ENCODE data around the gene ATP1A3. TPM values are rescaled to one million over a fixed set of nuclear protein-coding genes. Genes with fewer than 3 reads are reported as not detected.

ATP1A3 gene
- total and polyA plus RNA-seq, 2 of the 13 experiments (the other 11 are each of a cell fraction or from before 2014, with no cell fraction given), result 0.01 to 0.04 TPM

DNA sequence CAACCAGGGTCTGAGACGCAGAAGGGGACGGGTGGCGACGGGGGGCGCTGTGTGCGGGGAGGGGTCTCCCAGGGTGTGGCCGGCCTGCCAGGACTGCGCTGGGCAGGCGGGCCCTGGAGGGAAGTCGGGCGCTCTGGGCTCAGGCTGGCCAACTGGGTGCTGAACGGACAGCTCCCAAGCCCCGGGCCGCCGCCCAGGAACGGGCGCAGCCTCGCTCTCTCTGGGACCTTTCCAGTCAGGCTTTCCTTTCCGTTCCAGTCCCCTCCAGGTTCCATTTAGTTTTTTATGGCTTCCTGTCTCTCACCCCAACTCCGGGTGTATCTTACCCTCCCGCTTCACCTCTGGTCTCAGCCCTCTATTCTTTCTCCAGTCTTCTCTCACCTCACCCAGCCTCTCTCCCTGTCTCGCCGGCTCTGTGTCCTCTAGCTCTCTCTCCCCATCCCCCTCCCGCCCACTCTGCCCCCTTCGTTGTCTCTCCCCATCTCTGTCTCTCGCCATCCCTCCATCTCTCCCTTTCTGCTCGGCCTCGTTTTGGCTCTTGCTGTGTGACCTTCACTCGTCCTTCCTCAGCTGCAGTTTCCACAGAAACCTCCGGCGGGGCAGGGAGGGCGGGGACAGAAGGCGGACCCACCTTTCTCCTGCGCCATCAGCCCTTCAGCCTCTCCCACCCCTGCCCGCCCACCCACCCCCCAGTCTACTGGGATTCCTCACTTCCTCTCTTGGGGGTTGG is 3.3 kb upstream of the ATP1A3 start:
- Histone ChIP-seq H3K36me3 (replicated peaks in 1 of 2; ENCODE audit: control insufficient read depth in 1 of 2, insufficient read depth in 2 of 2, low read length in 2 of 2) (no peaks in the 10 kb centered on the region), H3K27me3 (ENCODE audit: control insufficient read depth in 1 of 2, insufficient read depth in 2 of 2, low read length in 2 of 2) (peaks cover 5 to 60% of the 10 kb centered on the region in 2 experiments; a peak in 4 of 5 replicates), H2AFZ (ENCODE audit: low read length) (no peak overlapping the region), H3K79me2 (ENCODE audit: insufficient read depth, low read length) (no peaks in the 10 kb centered on the region), H3K4me1 (ENCODE audit: insufficient read depth, low read length) (no peaks in the 10 kb centered on the region), H3K4me2 (ENCODE audit: low read depth, low read length) (no peak overlapping the region), H3K27ac (ENCODE audit: extremely low read length, insufficient read depth, low read length) (no peak overlapping the region), H3K9ac (ENCODE audit: insufficient read depth, low read depth, low read length) (no peak overlapping the region), H4K20me1 (ENCODE audit: insufficient read depth, low read length) (0 out of 2 replicates have a peak, but pooled peaks cover 8% of the 10 kb centered on the region), H3K4me3 (replicated peaks in 1 of 3; ENCODE audit: insufficient read depth in 1 of 3, low read depth in 2 of 3, low read length in 3 of 3) (no peak overlapping the region), H3K9me3 (ENCODE audit: low read length) (no peaks in the 10 kb centered on the region)
- no TSS peak for BruUV-seq (replicated peaks)
- in situ Hi-C loops (cut with HindIII; ENCODE audit: extremely low pct_ligation_motif_present, low pct_unique_long_range_greater_than_20kb) (no loop called here), intact Hi-C loops (cut with micrococcal nuclease; ENCODE audit: unreplicated experiment) (no loop called here)
- 5% methylated on average over 18 of the region's 35 CpGs for WGBS (ENCODE audit: low lambda C conversion rate)
- FAIRE-seq (no peak), DNase-seq (ENCODE audit: low spot score) (no peak), ATAC-seq (peak; percentile 66)
- ChIA-PET CTCF (ENCODE audit: low intra/inter-chr PET ratio, low total read pairs) (no interaction called here), POLR2A (no interaction called here)
- TF ChIP-seq, protein P1, sequence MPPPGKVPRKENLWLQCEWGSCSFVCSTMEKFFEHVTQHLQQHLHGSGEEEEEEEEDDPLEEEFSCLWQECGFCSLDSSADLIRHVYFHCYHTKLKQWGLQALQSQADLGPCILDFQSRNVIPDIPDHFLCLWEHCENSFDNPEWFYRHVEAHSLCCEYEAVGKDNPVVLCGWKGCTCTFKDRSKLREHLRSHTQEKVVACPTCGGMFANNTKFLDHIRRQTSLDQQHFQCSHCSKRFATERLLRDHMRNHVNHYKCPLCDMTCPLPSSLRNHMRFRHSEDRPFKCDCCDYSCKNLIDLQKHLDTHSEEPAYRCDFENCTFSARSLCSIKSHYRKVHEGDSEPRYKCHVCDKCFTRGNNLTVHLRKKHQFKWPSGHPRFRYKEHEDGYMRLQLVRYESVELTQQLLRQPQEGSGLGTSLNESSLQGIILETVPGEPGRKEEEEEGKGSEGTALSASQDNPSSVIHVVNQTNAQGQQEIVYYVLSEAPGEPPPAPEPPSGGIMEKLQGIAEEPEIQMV (CRISPR knock-in tag; IDR thresholded peaks at IDR 0.05; ENCODE audit: low read depth), result no peak
- TF ChIP-seq, protein P2, sequence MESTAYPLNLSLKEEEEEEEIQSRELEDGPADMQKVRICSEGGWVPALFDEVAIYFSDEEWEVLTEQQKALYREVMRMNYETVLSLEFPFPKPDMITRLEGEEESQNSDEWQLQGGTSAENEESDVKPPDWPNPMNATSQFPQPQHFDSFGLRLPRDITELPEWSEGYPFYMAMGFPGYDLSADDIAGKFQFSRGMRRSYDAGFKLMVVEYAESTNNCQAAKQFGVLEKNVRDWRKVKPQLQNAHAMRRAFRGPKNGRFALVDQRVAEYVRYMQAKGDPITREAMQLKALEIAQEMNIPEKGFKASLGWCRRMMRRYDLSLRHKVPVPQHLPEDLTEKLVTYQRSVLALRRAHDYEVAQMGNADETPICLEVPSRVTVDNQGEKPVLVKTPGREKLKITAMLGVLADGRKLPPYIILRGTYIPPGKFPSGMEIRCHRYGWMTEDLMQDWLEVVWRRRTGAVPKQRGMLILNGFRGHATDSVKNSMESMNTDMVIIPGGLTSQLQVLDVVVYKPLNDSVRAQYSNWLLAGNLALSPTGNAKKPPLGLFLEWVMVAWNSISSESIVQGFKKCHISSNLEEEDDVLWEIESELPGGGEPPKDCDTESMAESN (CRISPR knock-in tag; conservative IDR thresholded peaks at IDR 0.05), result no peak
- no peak for TF ChIP-seq TBX2 (CRISPR knock-in tag; IDR thresholded peaks at IDR 0.05; ENCODE audit: borderline replicate concordance)
- no peak for TF ChIP-seq ZNF558 (CRISPR knock-in tag; IDR thresholded peaks at IDR 0.05; ENCODE audit: borderline replicate concordance)
- TF ChIP-seq ZBTB20 (CRISPR knock-in tag; IDR thresholded peaks at IDR 0.05; ENCODE audit: borderline replicate concordance, low read depth), result no peak
- TF ChIP-seq ZNF589 (CRISPR knock-in tag; conservative IDR thresholded peaks at IDR 0.05), result no peak
- peak; percentile 93 for TF ChIP-seq MIER2 (CRISPR knock-in tag; IDR thresholded peaks at IDR 0.05)
- no peak for TF ChIP-seq ZNF10 (CRISPR knock-in tag; IDR thresholded peaks at IDR 0.05; ENCODE audit: borderline replicate concordance, low read depth)
- TF ChIP-seq, protein P3, sequence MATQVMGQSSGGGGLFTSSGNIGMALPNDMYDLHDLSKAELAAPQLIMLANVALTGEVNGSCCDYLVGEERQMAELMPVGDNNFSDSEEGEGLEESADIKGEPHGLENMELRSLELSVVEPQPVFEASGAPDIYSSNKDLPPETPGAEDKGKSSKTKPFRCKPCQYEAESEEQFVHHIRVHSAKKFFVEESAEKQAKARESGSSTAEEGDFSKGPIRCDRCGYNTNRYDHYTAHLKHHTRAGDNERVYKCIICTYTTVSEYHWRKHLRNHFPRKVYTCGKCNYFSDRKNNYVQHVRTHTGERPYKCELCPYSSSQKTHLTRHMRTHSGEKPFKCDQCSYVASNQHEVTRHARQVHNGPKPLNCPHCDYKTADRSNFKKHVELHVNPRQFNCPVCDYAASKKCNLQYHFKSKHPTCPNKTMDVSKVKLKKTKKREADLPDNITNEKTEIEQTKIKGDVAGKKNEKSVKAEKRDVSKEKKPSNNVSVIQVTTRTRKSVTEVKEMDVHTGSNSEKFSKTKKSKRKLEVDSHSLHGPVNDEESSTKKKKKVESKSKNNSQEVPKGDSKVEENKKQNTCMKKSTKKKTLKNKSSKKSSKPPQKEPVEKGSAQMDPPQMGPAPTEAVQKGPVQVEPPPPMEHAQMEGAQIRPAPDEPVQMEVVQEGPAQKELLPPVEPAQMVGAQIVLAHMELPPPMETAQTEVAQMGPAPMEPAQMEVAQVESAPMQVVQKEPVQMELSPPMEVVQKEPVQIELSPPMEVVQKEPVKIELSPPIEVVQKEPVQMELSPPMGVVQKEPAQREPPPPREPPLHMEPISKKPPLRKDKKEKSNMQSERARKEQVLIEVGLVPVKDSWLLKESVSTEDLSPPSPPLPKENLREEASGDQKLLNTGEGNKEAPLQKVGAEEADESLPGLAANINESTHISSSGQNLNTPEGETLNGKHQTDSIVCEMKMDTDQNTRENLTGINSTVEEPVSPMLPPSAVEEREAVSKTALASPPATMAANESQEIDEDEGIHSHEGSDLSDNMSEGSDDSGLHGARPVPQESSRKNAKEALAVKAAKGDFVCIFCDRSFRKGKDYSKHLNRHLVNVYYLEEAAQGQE (IDR thresholded peaks at IDR 0.05; ENCODE audit: borderline replicate concordance in 1 of 2, low read depth in 1 of 2, low read length in 2 of 2), result peak; percentile 84 to 94
- no peak for TF ChIP-seq SETDB1 (CRISPR knock-in tag; IDR thresholded peaks at IDR 0.05; ENCODE audit: borderline replicate concordance)
- TF ChIP-seq, protein P4, sequence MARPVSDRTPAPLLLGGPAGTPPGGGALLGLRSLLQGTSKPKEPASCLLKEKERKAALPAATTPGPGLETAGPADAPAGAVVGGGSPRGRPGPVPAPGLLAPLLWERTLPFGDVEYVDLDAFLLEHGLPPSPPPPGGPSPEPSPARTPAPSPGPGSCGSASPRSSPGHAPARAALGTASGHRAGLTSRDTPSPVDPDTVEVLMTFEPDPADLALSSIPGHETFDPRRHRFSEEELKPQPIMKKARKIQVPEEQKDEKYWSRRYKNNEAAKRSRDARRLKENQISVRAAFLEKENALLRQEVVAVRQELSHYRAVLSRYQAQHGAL (CRISPR knock-in tag; IDR thresholded peaks at IDR 0.05; ENCODE audit: not compliant biosample characterization), result no peak
- no peak for TF ChIP-seq ZNF567 (CRISPR knock-in tag; IDR thresholded peaks at IDR 0.05; ENCODE audit: borderline replicate concordance)
- no peak for TF ChIP-seq LCORL (IDR thresholded peaks at IDR 0.05)
- TF ChIP-seq LCORL (CRISPR knock-in tag; IDR thresholded peaks at IDR 0.05), result no peak
- 0 out of 2 replicates have a peak, but pooled peaks have one; percentile 31 for TF ChIP-seq ZNF232 (CRISPR knock-in tag; IDR thresholded peaks at IDR 0.05; ENCODE audit: borderline replicate concordance)
- TF ChIP-seq ZNF768 (CRISPR knock-in tag; IDR thresholded peaks at IDR 0.05), result peak; percentile 13; the same call in 1 of the 2 replicates

Data from HepG2 (cell line).